ES-I3 (cell line): Measurements from ENCODE around the gene ICAM2.
A peak's percentile ranks its signal among the peaks of the same experiment; 100 is the strongest.

Source experiments
- H3K36me3 ChIP-seq: 2 replicates; pipeline ENCODE4 v1.6.1; 2013; ENCODE audit warnings: mild to moderate bottlenecking, low read length, control low read depth, moderate library complexity; ENCODE audit not compliant: insufficient read depth
- H3K4me1 ChIP-seq: 2 replicates; pipeline ENCODE4 v1.6.1; 2013; ENCODE audit warnings: mild to moderate bottlenecking, control low read depth, low read length; ENCODE audit not compliant: insufficient read depth
- H3K9ac ChIP-seq: 2 replicates; pipeline ENCODE4 v1.6.1; 2013; ENCODE audit warnings: low read depth, mild to moderate bottlenecking, low read length, moderate library complexity
- H3K9me3 ChIP-seq: 2 replicates; pipeline ENCODE4 v1.6.1; 2013; ENCODE audit warnings: mild to moderate bottlenecking, low read length, moderate library complexity; ENCODE audit not compliant: control insufficient read depth, insufficient read depth

Gene ICAM2

GRCh38 chr17:63973930-63974593, 46.4 kb downstream of the ICAM2 start:
- Histone ChIP-seq H3K36me3 (no peaks in the 10 kb centered on the region), H3K9ac (no peak overlapping the region), H3K9me3 (no peaks in the 10 kb centered on the region; the same call in 1 of the 2 replicates), H3K4me1 (peaks cover 13% of the 10 kb centered on the region; the same call in 1 of the 2 replicates)

DNA sequence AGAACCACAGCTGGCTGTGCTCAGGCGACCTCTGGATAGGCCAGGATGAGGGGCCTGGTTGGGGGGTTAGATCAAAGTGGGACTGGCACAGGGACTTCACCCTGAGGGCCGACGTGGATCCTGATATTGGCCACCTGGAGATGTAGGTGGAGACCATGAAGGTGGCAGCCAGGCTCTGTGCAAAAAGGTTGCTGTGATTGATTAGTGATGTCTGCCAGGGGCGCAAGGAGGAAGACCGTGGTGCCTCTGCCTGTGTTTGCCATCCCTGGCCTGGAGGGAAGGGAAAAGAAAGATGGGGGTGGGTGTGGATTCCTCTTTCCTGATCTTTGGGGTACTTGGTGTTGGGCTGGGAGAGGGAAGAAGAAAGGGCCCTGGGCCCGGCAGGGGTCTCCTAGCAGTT, 47.2 kb downstream of the ICAM2 start:
- no peaks in the 10 kb centered on the region for H3K36me3 ChIP-seq
- H3K4me1 ChIP-seq, result peaks cover 13% of the 10 kb centered on the region; the same call in 1 of the 2 replicates
- H3K9me3 ChIP-seq, result no peaks in the 10 kb centered on the region; the same call in 1 of the 2 replicates
- H3K9ac ChIP-seq, result no peak overlapping the region

- no peak within 1 kb of the TSS for H3K9ac ChIP-seq
- H3K36me3 ChIP-seq, result no peaks in the 10 kb centered on the region
- peaks cover 13% of the 10 kb centered on the region; the same call in 1 of the 2 replicates for H3K4me1 ChIP-seq
- no peaks in the 10 kb centered on the region; the same call in 1 of the 2 replicates for H3K9me3 ChIP-seq
Observed at GRCh38 chr17:63972796-63973195, 47.6 kb downstream of the ICAM2 start, which contains the start of gene SCN4A. Gene SCN4A, minus strand, starts transcription at chr17:63972918. Its CDS starts 77 bp downstream, at chr17:63972841.

- H3K9me3 ChIP-seq, result no peaks in the 10 kb centered on the region
- H3K9ac ChIP-seq, result no peak overlapping the region
- H3K4me1 ChIP-seq, result peaks cover 6% of the 10 kb centered on the region; the same call in 1 of the 2 replicates
- no peaks in the 10 kb centered on the region for H3K36me3 ChIP-seq
Observed at GRCh38 chr17:63969278-63969677, 51.2 kb downstream of the ICAM2 start.

DNA sequence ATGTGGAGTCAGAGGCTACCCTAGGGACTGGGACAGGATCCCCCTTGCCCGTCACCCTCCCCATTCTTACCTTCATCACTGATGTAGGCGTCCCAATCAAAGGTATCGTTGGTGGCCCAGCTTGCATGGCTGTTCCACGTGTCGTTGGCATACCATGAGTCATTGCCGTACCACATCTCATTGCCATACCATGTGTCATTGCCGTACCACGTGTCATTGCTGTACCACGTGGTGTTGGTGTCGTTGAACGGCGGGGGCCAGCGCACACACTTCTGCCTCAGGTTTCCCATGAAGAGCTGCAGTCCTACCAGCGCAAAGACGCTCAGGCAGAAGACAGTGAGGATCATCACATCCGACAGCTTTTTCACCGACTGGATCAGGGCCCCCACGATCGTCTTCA, 52.5 kb downstream of the ICAM2 start:
- no peaks in the 10 kb centered on the region for H3K36me3 ChIP-seq
- H3K4me1 ChIP-seq, result no peaks in the 10 kb centered on the region
- no peak overlapping the region for H3K9ac ChIP-seq
- H3K9me3 ChIP-seq, result no peaks in the 10 kb centered on the region

DNA sequence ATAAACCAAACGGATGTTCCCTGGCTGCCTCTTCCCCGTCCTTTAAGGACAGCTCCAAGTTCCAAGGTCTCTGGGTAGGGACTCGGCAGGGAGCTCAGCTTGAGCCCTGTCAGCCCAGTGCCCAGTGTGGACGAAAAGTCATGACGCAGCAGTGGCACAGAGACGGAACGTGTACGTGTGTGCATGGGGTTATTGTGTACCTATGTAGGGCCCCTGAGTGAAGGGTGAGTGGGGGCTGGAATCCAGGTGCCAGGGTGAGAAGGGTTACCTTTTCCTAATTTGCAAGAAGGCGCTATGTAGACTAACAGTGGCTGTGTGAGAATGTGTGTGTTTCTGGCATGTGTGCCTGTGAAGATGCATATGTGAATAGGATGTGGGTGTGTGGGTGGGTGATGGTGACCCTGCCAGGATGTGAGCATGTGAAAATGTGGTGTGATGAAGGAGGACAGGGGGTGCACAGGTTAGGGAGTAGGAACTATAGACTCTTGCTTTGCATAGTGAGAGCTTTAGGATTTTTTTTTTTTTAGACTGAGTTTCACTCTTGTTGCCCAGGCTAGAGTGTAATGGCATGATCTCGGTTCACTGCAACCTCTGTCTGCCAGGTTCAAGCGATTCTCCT, 53.7 kb downstream of the ICAM2 start:
- peaks cover 8% of the 10 kb centered on the region for H3K4me1 ChIP-seq

DNA sequence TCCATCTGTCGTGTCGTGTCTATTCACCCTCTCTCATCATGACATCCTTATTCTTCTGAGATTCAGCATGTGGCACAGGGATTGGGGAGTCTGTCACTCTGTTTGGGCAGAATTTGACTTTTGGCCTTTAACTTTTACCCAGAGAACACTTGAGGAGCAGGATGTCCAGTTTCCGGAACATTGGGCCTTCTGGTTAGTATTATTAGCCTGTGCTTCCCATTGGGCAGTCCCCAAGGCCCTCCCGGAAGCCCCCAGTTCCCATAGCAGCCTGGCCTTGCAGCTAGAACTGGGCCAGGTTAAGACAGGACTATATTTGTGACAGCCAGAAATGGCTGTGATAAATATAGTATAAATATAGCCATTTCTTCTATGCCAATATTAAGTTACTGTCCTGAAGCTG, 57.3 kb downstream of the ICAM2 start:
- H3K9me3 ChIP-seq, result no peaks in the 10 kb centered on the region
- H3K9ac ChIP-seq, result no peak overlapping the region
- no peaks in the 10 kb centered on the region for H3K36me3 ChIP-seq
- peaks cover 8% of the 10 kb centered on the region for H3K4me1 ChIP-seq

More for the DNA sequence above, 53.7 kb downstream of the ICAM2 start:
- Histone ChIP-seq H3K36me3 (no peaks in the 10 kb centered on the region), H3K9me3 (no peaks in the 10 kb centered on the region), H3K9ac (no peak overlapping the region)

- Histone ChIP-seq H3K9ac (peak overlapping the region; percentile 8; the same call in 1 of the 2 replicates), H3K4me1 (peaks cover 8% of the 10 kb centered on the region), H3K9me3 (no peaks in the 10 kb centered on the region), H3K36me3 (no peaks in the 10 kb centered on the region)
Observed at GRCh38 chr17:63962298-63962744, 58.1 kb downstream of the ICAM2 start.

GRCh38 chr17:63961355-63962212, 58.8 kb downstream of the ICAM2 start:
- H3K9ac ChIP-seq, result peak overlapping the region; percentile 67
- H3K4me1 ChIP-seq, result peaks cover 8% of the 10 kb centered on the region
- H3K36me3 ChIP-seq, result no peaks in the 10 kb centered on the region
- no peaks in the 10 kb centered on the region for H3K9me3 ChIP-seq

DNA sequence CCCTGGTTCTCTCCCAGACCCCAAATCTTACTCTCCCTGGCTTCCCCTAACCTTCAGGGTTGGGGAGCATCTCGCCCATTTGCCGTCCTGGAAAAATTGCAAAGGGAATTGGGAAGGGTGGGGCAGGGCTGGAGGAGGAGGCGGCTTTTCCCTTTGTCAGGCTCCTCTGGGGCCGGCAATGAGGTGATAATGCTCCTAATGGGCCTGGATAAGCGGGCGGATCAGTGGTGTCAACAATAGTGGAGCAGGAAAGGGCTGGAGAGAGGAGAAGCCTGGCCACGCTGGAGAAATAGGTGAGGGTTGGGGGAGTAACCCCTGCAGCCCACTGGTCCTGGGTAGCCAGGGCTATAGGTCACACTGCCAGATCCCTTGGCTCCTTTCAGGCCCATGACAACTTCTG, 60.0 kb downstream of the ICAM2 start:
- Histone ChIP-seq H3K9ac (peak overlapping the region; percentile 33; the same call in 1 of the 2 replicates), H3K9me3 (no peaks in the 10 kb centered on the region), H3K4me1 (peaks cover 8% of the 10 kb centered on the region), H3K36me3 (no peaks in the 10 kb centered on the region)

- H3K9me3 ChIP-seq, result no peaks in the 10 kb centered on the region
- H3K36me3 ChIP-seq, result no peaks in the 10 kb centered on the region
- no peak overlapping the region; the same call in 1 of the 2 replicates for H3K9ac ChIP-seq
- H3K4me1 ChIP-seq, result peaks cover 8% of the 10 kb centered on the region
Observed at GRCh38 chr17:63960006-63960405, 60.4 kb downstream of the ICAM2 start.

- H3K9me3 ChIP-seq, result no peaks in the 10 kb centered on the region
- H3K36me3 ChIP-seq, result no peaks in the 10 kb centered on the region
- no peak overlapping the region for H3K9ac ChIP-seq
- peaks cover 13% of the 10 kb centered on the region; the same call in 1 of the 2 replicates for H3K4me1 ChIP-seq
Observed at GRCh38 chr17:63956296-63956920, 64.0 kb downstream of the ICAM2 start.

- H3K4me1 ChIP-seq, result peaks cover 14% of the 10 kb centered on the region; the same call in 1 of the 2 replicates
- H3K36me3 ChIP-seq, result no peaks in the 10 kb centered on the region
- H3K9ac ChIP-seq, result no peak overlapping the region
- no peaks in the 10 kb centered on the region for H3K9me3 ChIP-seq
Observed at GRCh38 chr17:63955791-63956190, 64.6 kb downstream of the ICAM2 start.

- Histone ChIP-seq H3K4me1 (peaks cover 17% of the 10 kb centered on the region; the same call in 1 of the 2 replicates), H3K9ac (no peak overlapping the region), H3K36me3 (no peaks in the 10 kb centered on the region), H3K9me3 (no peaks in the 10 kb centered on the region)
Observed at GRCh38 chr17:63955232-63955631, 65.2 kb downstream of the ICAM2 start.
